Testis (tissue), 3 donors: ENCODE measurements around the gene MEGF9. TPM values are rescaled to one million over a fixed set of nuclear protein-coding genes. Genes with fewer than 3 reads are reported as not detected.
"Not testable (repeated sequence)": the region's sequence is repeated elsewhere in the genome, so short reads cannot be mapped to it uniquely, and the experiment has no call there.

Experiments
- DNase-seq: peaks from one replicate; pipeline ENCODE4 v3.0.0-alpha.2; 2019
- H3K27ac ChIP-seq, 2 donors: fragments of 200-600 bp; sonication (generic); one replicate each; pipeline ENCODE4 v1.5.1; 2019
- H3K27me3 ChIP-seq: fragments of 200-600 bp; sonication (generic); one replicate; pipeline ENCODE4 v1.5.1; 2019
- H3K36me3 ChIP-seq: fragments of 200-600 bp; sonication (generic); one replicate; pipeline ENCODE4 v1.5.1; 2017; ENCODE audit warnings: low read depth; ENCODE audit errors: missing control alignments
- H3K4me1 ChIP-seq: fragments of 200-600 bp; sonication (generic); one replicate; pipeline ENCODE4 v1.5.1; 2019
- H3K4me3 ChIP-seq, 2 donors: fragments of 200-600 bp; sonication (generic); one replicate each; pipeline ENCODE4 v1.5.1; 2017 to 2019
- H3K9me3 ChIP-seq: fragments of 200-600 bp; sonication (generic); one replicate; pipeline ENCODE4 v1.5.1; 2017
- POLR2A ChIP-seq: fragments of 450-650 bp; IDR thresholded peaks from one replicate; pipeline ENCODE4 v1.6.1; 2017; ENCODE audit warnings: antibody characterized with exemption, mild to moderate bottlenecking, moderate library complexity
- WGBS, 2 donors: methylation state at CpG; one replicate each; pipeline ENCODE4 v1.1.5; 2018; 5-methylcytosine and 5-hydroxymethylcytosine counted together
- intact Hi-C: fragments of 100-400 bp; cut with DNase I; formaldehyde crosslinking; loops from one replicate; pipeline ENCODE4 v1.15.1; 2023; ENCODE audit warnings: low total_unique reads
- polyA plus RNA-seq: library from polyadenylated mRNA; stranded (reverse); fragments of 350-450 nt; fragmentation: Illumina TruSeq; extraction: RNeasy Lipid Tissue Mini Kit (QIAGEN cat#74804); gene quantifications from one replicate; pipeline ENCODE4 v1.2.3, GENCODE V29; 2014; ENCODE audit warnings: low read depth, low replicate concordance; ENCODE audit not compliant: insufficient read depth
- total RNA-seq, 2 donors: library from RNA; depleted of rRNA; stranded (reverse); fragments of >200 nt; gene quantifications; one replicate each; pipeline ENCODE4 v1.2.3, GENCODE V29; 2016
- TF ChIP-seq, protein P1 (sequence below), 3 experiments: fragments of 450-650 bp in 2 of 3; fragments of 200-600 bp in 1 of 3; sonication (generic) in 1 of 3; IDR thresholded peaks; one replicate each; pipeline ENCODE4 v1.5.1; 2016 to 2019; ENCODE audit warnings: antibody characterized with exemption in 3 of 3, mild to moderate bottlenecking in 2 of 3, moderate library complexity in 1 of 3

The MEGF9 gene
- total and polyA plus RNA-seq, 3 donors from 2014 or later: 7.2 to 8.5 (median 8.2) TPM

DNA sequence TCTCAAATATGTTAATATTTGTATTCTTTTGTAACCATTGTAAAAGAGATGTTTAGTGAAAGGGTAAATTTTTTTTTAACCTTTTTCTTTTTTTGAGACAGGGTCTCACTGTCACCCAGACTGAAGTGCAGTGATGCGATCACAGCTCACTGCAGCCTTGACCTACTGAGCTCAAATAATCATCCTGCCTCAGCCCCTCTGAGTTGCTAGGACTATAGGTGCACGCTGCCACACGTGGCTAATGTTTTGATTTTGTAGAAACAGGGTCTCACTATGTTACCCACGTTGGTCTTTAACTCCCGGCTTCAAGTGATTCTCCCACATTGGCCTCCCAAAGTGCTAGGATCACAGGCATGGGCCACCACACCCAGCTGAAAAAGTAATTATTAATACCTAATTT is 76.4 kb downstream of the MEGF9 start:
- TF ChIP-seq, protein P1, sequence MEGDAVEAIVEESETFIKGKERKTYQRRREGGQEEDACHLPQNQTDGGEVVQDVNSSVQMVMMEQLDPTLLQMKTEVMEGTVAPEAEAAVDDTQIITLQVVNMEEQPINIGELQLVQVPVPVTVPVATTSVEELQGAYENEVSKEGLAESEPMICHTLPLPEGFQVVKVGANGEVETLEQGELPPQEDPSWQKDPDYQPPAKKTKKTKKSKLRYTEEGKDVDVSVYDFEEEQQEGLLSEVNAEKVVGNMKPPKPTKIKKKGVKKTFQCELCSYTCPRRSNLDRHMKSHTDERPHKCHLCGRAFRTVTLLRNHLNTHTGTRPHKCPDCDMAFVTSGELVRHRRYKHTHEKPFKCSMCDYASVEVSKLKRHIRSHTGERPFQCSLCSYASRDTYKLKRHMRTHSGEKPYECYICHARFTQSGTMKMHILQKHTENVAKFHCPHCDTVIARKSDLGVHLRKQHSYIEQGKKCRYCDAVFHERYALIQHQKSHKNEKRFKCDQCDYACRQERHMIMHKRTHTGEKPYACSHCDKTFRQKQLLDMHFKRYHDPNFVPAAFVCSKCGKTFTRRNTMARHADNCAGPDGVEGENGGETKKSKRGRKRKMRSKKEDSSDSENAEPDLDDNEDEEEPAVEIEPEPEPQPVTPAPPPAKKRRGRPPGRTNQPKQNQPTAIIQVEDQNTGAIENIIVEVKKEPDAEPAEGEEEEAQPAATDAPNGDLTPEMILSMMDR (IDR thresholded peaks at IDR 0.05): no peak
- no peak for TF ChIP-seq POLR2A

GRCh38 chr9:120636194-120636957 is 77.9 kb downstream of the MEGF9 start:
- no peak overlapping the region for H3K4me3 ChIP-seq
- DNase-seq: no peak
- no peaks in the 10 kb centered on the region for H3K36me3 ChIP-seq
- intact Hi-C loops: no loop called here
- no peaks in the 10 kb centered on the region for H3K4me1 ChIP-seq
- H3K9me3 ChIP-seq: no peaks in the 10 kb centered on the region
- WGBS, 2 donors: 84 to 88% methylated on average over 18 to 25 of the region's 25 CpGs
- TF ChIP-seq, protein P1 (IDR thresholded peaks at IDR 0.05): no peak
- no peak for TF ChIP-seq POLR2A
- H3K27ac ChIP-seq: no peak overlapping the region
- H3K27me3 ChIP-seq: no peaks in the 10 kb centered on the region

More for the DNA sequence above, 76.4 kb downstream of the MEGF9 start:
- H3K4me1 ChIP-seq: no peaks in the 10 kb centered on the region
- WGBS, 2 donors: 91 to 92% methylated on average over 5 of the region's 5 CpGs
- H3K27ac ChIP-seq: no peak overlapping the region
- H3K4me3 ChIP-seq: no peak overlapping the region
- no peaks in the 10 kb centered on the region for H3K36me3 ChIP-seq
- DNase-seq: no peak
- intact Hi-C loops: no loop called here
- H3K9me3 ChIP-seq: no peaks in the 10 kb centered on the region
- H3K27me3 ChIP-seq: no peaks in the 10 kb centered on the region

DNA sequence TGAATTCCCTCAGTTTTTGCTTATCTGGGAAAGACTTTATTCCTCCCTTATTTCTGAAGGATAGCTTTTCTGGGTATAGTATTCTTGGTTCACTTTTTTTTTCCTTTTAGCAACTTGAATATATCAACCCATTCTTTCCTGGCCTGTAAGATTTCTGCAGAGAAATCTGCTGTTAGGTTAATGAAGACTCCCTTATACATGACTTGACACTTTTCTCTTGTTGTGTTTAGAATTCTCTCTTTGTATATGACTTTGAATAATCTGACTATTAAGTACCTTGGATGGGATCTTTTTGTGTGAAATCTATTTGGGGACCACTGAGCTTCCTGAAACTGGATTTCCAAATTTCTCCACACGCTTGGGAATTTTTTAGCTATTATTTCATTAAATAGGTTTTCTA is 79.3 kb downstream of the MEGF9 start:
- no peaks in the 10 kb centered on the region for H3K36me3 ChIP-seq
- intact Hi-C loops: no loop called here
- WGBS, 2 donors: 98 to 100% methylated on average over 1 of the region's 1 CpG
- no peak for DNase-seq
- no peak overlapping the region for H3K4me3 ChIP-seq
- no peaks in the 10 kb centered on the region for H3K9me3 ChIP-seq
- H3K27me3 ChIP-seq: no peaks in the 10 kb centered on the region
- H3K4me1 ChIP-seq: no peaks in the 10 kb centered on the region
- no peak overlapping the region for H3K27ac ChIP-seq
- TF ChIP-seq, protein P1 (IDR thresholded peaks at IDR 0.05): no peak
- TF ChIP-seq POLR2A: no peak

- TF ChIP-seq, protein P1 (IDR thresholded peaks at IDR 0.05): no peak
- TF ChIP-seq POLR2A: no peak
- Histone ChIP-seq H3K4me1 (no peaks in the 10 kb centered on the region), H3K9me3 (no peaks in the 10 kb centered on the region), H3K27ac (no peak overlapping the region), H3K4me3 (no peak overlapping the region), H3K27me3 (no peaks in the 10 kb centered on the region), H3K36me3 (no peaks in the 10 kb centered on the region)
- DNase-seq: no peak
- intact Hi-C loops: no loop called here
Observed at GRCh38 chr9:120630333-120630732, 83.9 kb downstream of the MEGF9 start.

DNA sequence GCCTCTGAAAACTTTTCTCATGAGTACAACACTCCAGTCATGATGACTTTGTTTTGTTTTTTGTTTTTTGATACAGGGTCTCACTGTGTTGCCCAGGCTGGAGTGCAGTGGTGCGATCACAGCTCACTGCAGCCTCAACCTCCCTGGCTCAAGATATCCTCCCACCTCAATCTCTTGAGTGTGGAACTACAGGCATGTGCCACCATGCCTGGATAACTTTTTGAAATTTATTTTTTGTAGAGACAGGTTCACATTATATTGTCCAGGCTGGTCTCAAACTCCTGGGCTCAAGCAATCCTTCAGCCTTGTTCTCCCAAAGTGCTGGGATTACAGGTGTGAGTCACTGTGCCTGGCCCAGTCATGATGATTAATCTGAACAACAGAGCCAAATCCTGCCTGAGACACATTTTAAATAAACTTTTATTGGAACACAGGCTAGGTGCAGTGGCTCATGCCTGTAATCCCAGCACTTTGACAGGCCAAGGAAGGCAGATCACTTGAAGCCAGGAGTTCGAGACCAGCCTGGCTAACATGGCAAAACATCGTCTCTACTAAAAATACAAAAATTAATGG is 85.3 kb downstream of the MEGF9 start:
- H3K27me3 ChIP-seq, DNase-seq, H3K4me3 ChIP-seq, H3K36me3 ChIP-seq, H3K27ac ChIP-seq, H3K4me1 ChIP-seq, intact Hi-C loops, H3K9me3 ChIP-seq: not testable (repeated sequence)
- 95 to 96% methylated on average over 3 of the region's 3 CpGs for WGBS, 2 donors
